Peyer's patch (tissue), 4 donors: ENCODE data around the gene ABCA7.

Source experiments
- CTCF ChIP-seq, 6 experiments: fragments of 450-650 bp in 4 of 6; fragments of 200-600 bp in 2 of 6; sonication (generic) in 1 of 6; IDR thresholded peaks; one replicate each; pipeline ENCODE4 v1.5.1; 2017 to 2019; ENCODE audit warnings: antibody characterized with exemption in 6 of 6, mild to moderate bottlenecking in 3 of 6, moderate library complexity in 1 of 6
- POLR2A ChIP-seq, 2 donors: fragments of 450-650 bp; IDR thresholded peaks; one replicate each; pipeline ENCODE4 v1.5.1; 2017; ENCODE audit warnings: antibody characterized with exemption in 2 of 2, mild to moderate bottlenecking in 2 of 2, moderate library complexity in 2 of 2

- TF ChIP-seq CTCF (IDR thresholded peaks at IDR 0.05) (no peak), POLR2A (IDR thresholded peaks at IDR 0.05) (no peak)
Measured at GRCh38 chr19:1076046-1076386, 36.1 kb downstream of the ABCA7 start.
